Dendritic cell treated with granulocyte-macrophage colony-stimulating factor and Interleukin-4, amounts not matched to agents 40 ng/mL and 50 ng/mL, for 4 days (primary cell): Measurements from ENCODE around the gene BRINP1.

ENCODE experiments used
- H3K27ac Mint-ChIP-seq: one replicate; pipeline ENCODE4 v1.8.0; 2022; ENCODE audit warnings: mild to moderate bottlenecking, mixed read lengths
- H3K27me3 Mint-ChIP-seq: one replicate; pipeline ENCODE4 v1.8.0; 2022; ENCODE audit warnings: mild to moderate bottlenecking, mixed read lengths
- H3K36me3 Mint-ChIP-seq: one replicate; pipeline ENCODE4 v1.8.0; 2022; ENCODE audit warnings: low read depth, mixed read lengths
- H3K4me1 Mint-ChIP-seq: one replicate; pipeline ENCODE4 v1.8.0; 2022; ENCODE audit warnings: low read depth, mixed read lengths
- H3K4me3 Mint-ChIP-seq: one replicate; pipeline ENCODE4 v1.8.0; 2022; ENCODE audit warnings: mild to moderate bottlenecking, moderate library complexity, mixed read lengths
- H3K9me3 Mint-ChIP-seq: one replicate; pipeline ENCODE4 v1.8.0; 2022; ENCODE audit warnings: mixed read lengths
- intact Hi-C: fragments of 100-400 bp; cut with micrococcal nuclease; formaldehyde crosslinking; loops from one replicate; pipeline ENCODE4 v1.15.0; 2022

The BRINP1 gene

GRCh38 chr9:119368681-119369581 is at the start of gene BRINP1:
TSS of gene BRINP1 (minus strand) at chr9:119369435. CDS start at chr9:119313355, 56,080 bp downstream.
- no peaks in the 10 kb centered on the region for H3K36me3 Mint-ChIP-seq
- intact Hi-C loops: loop anchor here (5.0 kb wide), 1 partner anchor 1727 kb away; no protein-coding TSS in a partner anchor
- peaks cover 5% of the 10 kb centered on the region for H3K4me1 Mint-ChIP-seq
- peak within 1 kb of the TSS; percentile 59 for H3K4me3 Mint-ChIP-seq
- peaks cover 10% of the 10 kb centered on the region for H3K9me3 Mint-ChIP-seq
- H3K27me3 Mint-ChIP-seq: peaks cover 47% of the 10 kb centered on the region
- H3K27ac Mint-ChIP-seq: no peak within 1 kb of the TSS

- intact Hi-C loops: no loop called here
- H3K27ac Mint-ChIP-seq: no peak overlapping the region
- no peaks in the 10 kb centered on the region for H3K4me1 Mint-ChIP-seq
These were observed 49.5 kb upstream of the BRINP1 start for GRCh38 chr9:119418721-119419120.

GRCh38 chr9:119416793-119417192 is 47.6 kb upstream of the BRINP1 start:
- Mint-ChIP-seq H3K4me3 (no peak overlapping the region), H3K4me1 (no peaks in the 10 kb centered on the region), H3K27ac (no peak overlapping the region), H3K27me3 (no peaks in the 10 kb centered on the region), H3K9me3 (no peaks in the 10 kb centered on the region), H3K36me3 (no peaks in the 10 kb centered on the region)
- intact Hi-C loops: no loop called here

More at GRCh38 chr9:119418721-119419120, 49.5 kb upstream of the BRINP1 start:
- H3K4me3 Mint-ChIP-seq: no peak overlapping the region
- no peaks in the 10 kb centered on the region for H3K36me3 Mint-ChIP-seq
- H3K9me3 Mint-ChIP-seq: no peaks in the 10 kb centered on the region
- H3K27me3 Mint-ChIP-seq: no peaks in the 10 kb centered on the region

DNA sequence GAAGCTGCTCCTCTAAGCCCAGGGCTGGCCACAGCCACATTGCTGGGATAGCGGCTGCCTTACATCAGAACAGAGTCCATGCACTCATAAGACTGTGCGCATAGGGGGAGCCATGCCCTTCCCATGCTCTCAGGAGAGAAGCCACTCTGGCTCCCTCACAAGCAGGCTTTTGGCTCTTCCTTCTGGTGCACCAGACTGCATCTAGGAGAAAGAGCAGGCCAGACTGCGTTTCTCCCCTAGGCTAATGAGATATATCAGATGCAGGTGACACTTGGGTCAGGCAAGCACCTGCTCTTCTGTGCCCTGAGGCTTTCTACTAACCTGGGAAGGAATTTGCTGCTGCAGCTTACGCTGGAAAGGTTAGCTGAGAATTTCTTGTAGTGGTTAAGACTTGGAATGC is 43.2 kb upstream of the BRINP1 start:
- Mint-ChIP-seq H3K4me3 (no peak overlapping the region), H3K4me1 (no peaks in the 10 kb centered on the region), H3K36me3 (no peaks in the 10 kb centered on the region), H3K27ac (no peak overlapping the region), H3K27me3 (no peaks in the 10 kb centered on the region), H3K9me3 (no peaks in the 10 kb centered on the region)
- intact Hi-C loops: no loop called here

DNA sequence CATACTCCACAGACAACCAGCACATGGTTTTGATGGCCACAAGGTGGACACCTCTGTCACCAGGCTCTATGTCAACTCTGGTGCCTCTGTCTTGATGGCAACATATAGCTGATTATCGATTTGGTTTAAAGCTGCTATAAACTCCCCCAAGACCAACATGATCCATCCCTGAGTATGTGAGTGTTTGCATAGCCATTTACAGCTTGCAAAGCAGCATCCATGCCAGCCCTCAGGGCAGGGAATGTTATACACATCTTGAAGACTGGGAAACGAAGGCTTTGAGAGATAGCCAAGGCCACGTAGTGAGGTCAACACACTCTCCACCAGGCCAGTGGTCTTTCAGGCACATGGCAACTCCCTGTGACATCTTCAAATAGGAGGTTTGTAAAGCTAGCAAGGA is 40.3 kb upstream of the BRINP1 start:
- Mint-ChIP-seq H3K4me1 (no peaks in the 10 kb centered on the region), H3K4me3 (no peak overlapping the region), H3K36me3 (no peaks in the 10 kb centered on the region), H3K27ac (no peak overlapping the region), H3K27me3 (no peaks in the 10 kb centered on the region), H3K9me3 (no peaks in the 10 kb centered on the region)
- intact Hi-C loops: no loop called here

- no peaks in the 10 kb centered on the region for H3K27me3 Mint-ChIP-seq
- H3K36me3 Mint-ChIP-seq: no peaks in the 10 kb centered on the region
- H3K4me3 Mint-ChIP-seq: no peak overlapping the region
- intact Hi-C loops: no loop called here
- no peaks in the 10 kb centered on the region for H3K9me3 Mint-ChIP-seq
- no peak overlapping the region for H3K27ac Mint-ChIP-seq
- H3K4me1 Mint-ChIP-seq: no peaks in the 10 kb centered on the region
These were observed 31.4 kb upstream of the BRINP1 start for GRCh38 chr9:119400606-119401005.

GRCh38 chr9:119398350-119398749 is 29.1 kb upstream of the BRINP1 start:
- Mint-ChIP-seq H3K27ac (no peak overlapping the region), H3K9me3 (no peaks in the 10 kb centered on the region), H3K27me3 (no peaks in the 10 kb centered on the region), H3K4me1 (no peaks in the 10 kb centered on the region), H3K4me3 (no peak overlapping the region), H3K36me3 (no peaks in the 10 kb centered on the region)
- intact Hi-C loops: no loop called here

DNA sequence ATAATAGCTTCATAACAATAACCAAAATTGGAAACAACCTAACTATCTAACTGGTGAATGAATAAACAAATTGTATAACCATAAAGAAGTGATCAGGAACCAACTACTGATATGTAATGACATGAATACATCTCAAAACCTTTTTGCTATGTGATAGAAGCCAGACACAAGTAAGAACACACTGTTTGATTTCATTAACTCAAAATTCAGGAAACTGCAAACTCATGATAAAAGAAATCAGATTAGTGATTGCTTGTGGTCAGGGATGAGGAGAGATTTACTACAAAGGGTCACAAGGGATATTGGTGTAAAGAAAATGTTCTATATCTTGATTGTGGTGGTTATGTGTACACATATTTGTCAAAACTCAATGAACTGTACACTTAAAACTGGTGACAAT is 22.6 kb upstream of the BRINP1 start:
- Mint-ChIP-seq H3K36me3 (no peaks in the 10 kb centered on the region), H3K4me1 (no peaks in the 10 kb centered on the region), H3K27ac (no peak overlapping the region), H3K4me3 (no peak overlapping the region), H3K9me3 (no peaks in the 10 kb centered on the region), H3K27me3 (no peaks in the 10 kb centered on the region)
- intact Hi-C loops: no loop called here

- H3K9me3 Mint-ChIP-seq: peaks cover 3% of the 10 kb centered on the region
- H3K4me1 Mint-ChIP-seq: no peaks in the 10 kb centered on the region
- no peak overlapping the region for H3K27ac Mint-ChIP-seq
- intact Hi-C loops: no loop called here
- H3K4me3 Mint-ChIP-seq: no peak overlapping the region
- H3K36me3 Mint-ChIP-seq: no peaks in the 10 kb centered on the region
- peaks cover 6% of the 10 kb centered on the region for H3K27me3 Mint-ChIP-seq
These were observed 6.7 kb upstream of the BRINP1 start for GRCh38 chr9:119375892-119376291.

- H3K27me3 Mint-ChIP-seq: peaks cover 32% of the 10 kb centered on the region
- intact Hi-C loops: no loop called here
- H3K4me3 Mint-ChIP-seq: no peak overlapping the region
- no peak overlapping the region for H3K27ac Mint-ChIP-seq
- peaks cover 5% of the 10 kb centered on the region for H3K4me1 Mint-ChIP-seq
- H3K36me3 Mint-ChIP-seq: no peaks in the 10 kb centered on the region
- H3K9me3 Mint-ChIP-seq: peaks cover 10% of the 10 kb centered on the region
These were observed 3.7 kb upstream of the BRINP1 start for GRCh38 chr9:119372951-119373350.

DNA sequence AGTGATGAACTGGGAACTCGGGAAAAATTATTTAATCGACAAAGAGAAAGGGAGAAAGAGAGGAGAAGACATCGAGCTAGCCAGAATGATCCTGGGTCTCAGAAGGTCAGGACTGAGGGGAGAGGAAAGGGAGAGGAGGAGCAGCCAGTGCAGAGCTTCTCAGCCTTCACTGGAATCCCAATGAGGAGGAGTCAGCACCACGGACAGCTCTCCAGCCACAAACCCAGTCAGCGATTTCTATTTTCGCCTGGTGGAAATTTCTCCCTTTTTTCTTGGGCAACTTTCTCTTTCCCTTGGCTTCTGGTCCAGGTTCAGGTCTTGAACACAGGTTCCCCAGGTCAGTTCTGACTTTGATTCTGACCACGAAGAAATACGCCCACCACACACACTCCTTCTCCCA is 1.6 kb upstream of the BRINP1 start:
- peaks cover 47% of the 10 kb centered on the region for H3K27me3 Mint-ChIP-seq

DNA sequence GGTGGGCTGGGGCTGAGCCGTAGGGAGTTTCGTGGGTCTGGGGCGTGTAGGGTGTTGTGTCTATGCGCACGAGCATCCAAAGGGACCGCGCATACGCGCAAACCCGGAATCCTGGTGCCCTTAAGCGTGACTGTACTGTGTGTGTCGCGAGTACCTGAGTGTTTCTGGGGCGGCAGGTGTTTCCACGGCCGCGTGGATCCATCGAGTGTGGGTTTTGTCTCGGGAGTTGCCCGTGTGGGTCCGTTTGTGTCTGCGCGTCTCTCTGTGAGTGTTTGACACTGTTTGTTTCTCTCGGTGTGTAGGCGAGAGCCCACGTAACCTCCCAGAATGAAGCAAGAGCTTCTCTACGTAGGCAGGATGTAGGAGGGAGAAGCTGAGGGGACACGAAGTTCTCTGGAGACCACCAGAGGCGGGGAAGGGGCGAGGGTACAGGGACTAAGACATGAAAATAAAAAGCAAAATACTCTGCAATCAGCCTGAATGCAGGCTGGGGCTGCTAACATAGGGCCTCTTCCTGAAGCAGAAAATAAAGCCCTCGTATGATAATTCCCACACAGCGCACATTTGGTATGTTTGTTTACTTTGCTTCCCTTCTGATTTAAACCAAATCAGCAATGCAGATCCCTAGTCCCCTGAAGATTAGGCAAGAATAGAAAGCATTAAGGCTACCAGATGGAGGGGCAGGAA is 588 bp upstream of the BRINP1 start:
- Mint-ChIP-seq H3K4me1 (peaks cover 5% of the 10 kb centered on the region), H3K36me3 (no peaks in the 10 kb centered on the region), H3K9me3 (peaks cover 10% of the 10 kb centered on the region), H3K4me3 (no peak overlapping the region), H3K27ac (no peak overlapping the region), H3K27me3 (peaks cover 47% of the 10 kb centered on the region)
- intact Hi-C loops: loop anchor here (5.0 kb wide), 1 partner anchor 1728 kb away; no protein-coding TSS in a partner anchor

More for the DNA sequence above, 1.6 kb upstream of the BRINP1 start:
- Mint-ChIP-seq H3K9me3 (peaks cover 10% of the 10 kb centered on the region), H3K27ac (no peak overlapping the region), H3K36me3 (no peaks in the 10 kb centered on the region), H3K4me3 (no peak overlapping the region), H3K4me1 (peaks cover 5% of the 10 kb centered on the region)
- intact Hi-C loops: no loop called here

- no peak overlapping the region for H3K27ac Mint-ChIP-seq
- H3K4me1 Mint-ChIP-seq: peaks cover 5% of the 10 kb centered on the region
- no peaks in the 10 kb centered on the region for H3K36me3 Mint-ChIP-seq
- peaks cover 47% of the 10 kb centered on the region for H3K27me3 Mint-ChIP-seq
- H3K4me3 Mint-ChIP-seq: no peak overlapping the region
- intact Hi-C loops: loop anchor here (5.0 kb wide), 1 partner anchor 1726 kb away; no protein-coding TSS in a partner anchor
- peaks cover 10% of the 10 kb centered on the region for H3K9me3 Mint-ChIP-seq
These were observed 1.1 kb downstream of the BRINP1 start for GRCh38 chr9:119368179-119368578.

- H3K4me3 Mint-ChIP-seq: no peak overlapping the region
- no peaks in the 10 kb centered on the region for H3K36me3 Mint-ChIP-seq
- H3K4me1 Mint-ChIP-seq: peaks cover 5% of the 10 kb centered on the region
- H3K9me3 Mint-ChIP-seq: peaks cover 10% of the 10 kb centered on the region
- intact Hi-C loops: loop anchor here (5.0 kb wide), 1 partner anchor 1725 kb away; no protein-coding TSS in a partner anchor
- peaks cover 47% of the 10 kb centered on the region for H3K27me3 Mint-ChIP-seq
- H3K27ac Mint-ChIP-seq: no peak overlapping the region
These were observed 1.6 kb downstream of the BRINP1 start for GRCh38 chr9:119367683-119368075.
